GM12878 (cell line): ENCODE results near the gene FAM193A.

ENCODE experiments used
- BRCA1 ChIP-seq: IDR thresholded peaks from 2 replicates; pipeline ENCODE4 v1.6.1; 2011; ENCODE audit warnings: low read depth, low read length, improper control_type of control experiment
- CTCF ChIP-seq, 3 experiments: IDR thresholded peaks in 2 of 3; conservative IDR thresholded peaks in 1 of 3; 2 replicates each; pipeline ENCODE4 v1.5.1; 2011; ENCODE audit warnings: low read depth in 3 of 3, low read length in 3 of 3, mild to moderate bottlenecking in 3 of 3, control low read depth in 2 of 3, moderate library complexity in 2 of 3, inconsistent platforms in 1 of 3, mixed read lengths in 1 of 3; ENCODE audit not compliant: control insufficient read depth in 2 of 3, insufficient read depth in 1 of 3; ENCODE audit errors: extremely low read depth in 1 of 3
- KDM1A ChIP-seq: fragments of 200-600 bp; sonication (generic); IDR thresholded peaks from 2 replicates; pipeline ENCODE4 v1.6.1; 2016; ENCODE audit warnings: borderline replicate concordance

- no peak for TF ChIP-seq BRCA1
- TF ChIP-seq CTCF (IDR thresholded peaks at IDR 0.05 in 2 of 3, conservative IDR thresholded peaks at IDR 0.05 in 1 of 3; ENCODE audit: control insufficient read depth in 2 of 3, extremely low read depth in 1 of 3, insufficient read depth in 1 of 3, low read depth in 3 of 3, low read length in 3 of 3), result no peak
- TF ChIP-seq KDM1A, result no peak
These were observed 209.7 kb downstream of the FAM193A start for GRCh38 chr4:2745981-2746806.
